Kidney epithelial cell (primary cell): ENCODE measurements around the gene ADTRP. TPM values are rescaled to one million over a fixed set of nuclear protein-coding genes. Genes with fewer than 3 reads are reported as not detected.

Experiments
- DNase-seq: peaks from one replicate; pipeline ENCODE4 v3.0.0-alpha.2; 2010; ENCODE audit warnings: low read depth
- H3K27me3 ChIP-seq: 2 replicates; pipeline ENCODE4 v1.6.0; 2011; ENCODE audit warnings: low read length; ENCODE audit not compliant: control insufficient read depth, insufficient read depth
- H3K36me3 ChIP-seq: 2 replicates; pipeline ENCODE4 v1.5.1; 2011; ENCODE audit warnings: low read length; ENCODE audit not compliant: control insufficient read depth, insufficient read depth
- H3K4me3 ChIP-seq: 2 replicates; pipeline ENCODE4 v1.5.1; 2011; ENCODE audit warnings: low read depth, mild to moderate bottlenecking, control low read depth, low read length
- total RNA-seq: library from RNA; depleted of rRNA; stranded (reverse); fragments of >200 nt; gene quantifications from 2 replicates; pipeline ENCODE4 v1.2.3, GENCODE V29; 2015
- TF ChIP-seq, protein P1 (sequence below): IDR thresholded peaks from 2 replicates; pipeline ENCODE4 v1.5.1; 2011; ENCODE audit warnings: mild to moderate bottlenecking, moderate library complexity, low read length, control low read depth, inconsistent platforms; ENCODE audit not compliant: insufficient read depth, poor library complexity, severe bottlenecking

Gene ADTRP
- total RNA-seq, 1 donor from 2014 or later = 4.6 TPM

DNA sequence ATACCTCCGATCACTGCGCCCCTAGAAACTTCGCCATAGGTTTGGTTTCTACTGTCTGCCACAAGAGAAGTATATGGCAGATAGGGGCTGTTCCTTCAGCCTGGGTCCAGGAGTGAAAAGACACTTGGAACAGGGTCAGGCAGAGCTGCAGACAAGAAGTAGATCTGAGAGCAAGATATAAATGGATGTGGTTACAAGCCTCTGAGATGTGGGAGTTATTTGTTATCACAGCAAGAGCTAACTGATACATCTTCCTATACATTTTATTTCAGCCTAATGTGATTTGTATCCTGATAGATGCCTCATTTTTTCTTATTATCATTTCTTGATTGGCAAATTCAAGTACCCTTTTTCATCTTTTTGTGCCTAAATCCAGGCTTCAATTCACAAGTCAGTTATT lies 40.9 kb upstream of the ADTRP start:
- no peak overlapping the region for H3K4me3 ChIP-seq
- H3K36me3 ChIP-seq = no peaks in the 10 kb centered on the region
- no peaks in the 10 kb centered on the region for H3K27me3 ChIP-seq
- TF ChIP-seq, protein P1, sequence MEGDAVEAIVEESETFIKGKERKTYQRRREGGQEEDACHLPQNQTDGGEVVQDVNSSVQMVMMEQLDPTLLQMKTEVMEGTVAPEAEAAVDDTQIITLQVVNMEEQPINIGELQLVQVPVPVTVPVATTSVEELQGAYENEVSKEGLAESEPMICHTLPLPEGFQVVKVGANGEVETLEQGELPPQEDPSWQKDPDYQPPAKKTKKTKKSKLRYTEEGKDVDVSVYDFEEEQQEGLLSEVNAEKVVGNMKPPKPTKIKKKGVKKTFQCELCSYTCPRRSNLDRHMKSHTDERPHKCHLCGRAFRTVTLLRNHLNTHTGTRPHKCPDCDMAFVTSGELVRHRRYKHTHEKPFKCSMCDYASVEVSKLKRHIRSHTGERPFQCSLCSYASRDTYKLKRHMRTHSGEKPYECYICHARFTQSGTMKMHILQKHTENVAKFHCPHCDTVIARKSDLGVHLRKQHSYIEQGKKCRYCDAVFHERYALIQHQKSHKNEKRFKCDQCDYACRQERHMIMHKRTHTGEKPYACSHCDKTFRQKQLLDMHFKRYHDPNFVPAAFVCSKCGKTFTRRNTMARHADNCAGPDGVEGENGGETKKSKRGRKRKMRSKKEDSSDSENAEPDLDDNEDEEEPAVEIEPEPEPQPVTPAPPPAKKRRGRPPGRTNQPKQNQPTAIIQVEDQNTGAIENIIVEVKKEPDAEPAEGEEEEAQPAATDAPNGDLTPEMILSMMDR = no peak
- no peak for DNase-seq

DNA sequence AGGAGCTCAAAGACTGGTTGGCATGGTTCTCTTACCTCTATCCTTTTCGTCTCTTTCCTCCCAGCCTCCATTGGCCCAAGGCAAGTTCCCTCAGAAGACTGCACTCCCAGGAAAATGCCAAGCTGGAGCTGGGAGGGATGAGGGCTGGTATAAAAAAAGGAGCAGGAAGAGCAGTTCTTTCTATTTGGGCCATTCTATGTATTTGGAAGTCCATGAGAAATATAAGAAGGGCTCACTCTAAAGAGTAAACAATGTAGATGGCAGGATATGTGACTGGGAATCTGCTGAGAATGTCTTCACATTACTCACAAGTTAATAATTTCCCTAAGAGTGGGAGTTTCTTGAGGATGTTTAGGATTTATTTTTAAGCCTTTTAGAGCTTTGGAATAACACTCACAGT lies 36.6 kb upstream of the ADTRP start:
- TF ChIP-seq, protein P1 = no peak
- H3K36me3 ChIP-seq = no peaks in the 10 kb centered on the region
- no peaks in the 10 kb centered on the region for H3K27me3 ChIP-seq
- H3K4me3 ChIP-seq = no peak overlapping the region
- peak; percentile 71 for DNase-seq

DNA sequence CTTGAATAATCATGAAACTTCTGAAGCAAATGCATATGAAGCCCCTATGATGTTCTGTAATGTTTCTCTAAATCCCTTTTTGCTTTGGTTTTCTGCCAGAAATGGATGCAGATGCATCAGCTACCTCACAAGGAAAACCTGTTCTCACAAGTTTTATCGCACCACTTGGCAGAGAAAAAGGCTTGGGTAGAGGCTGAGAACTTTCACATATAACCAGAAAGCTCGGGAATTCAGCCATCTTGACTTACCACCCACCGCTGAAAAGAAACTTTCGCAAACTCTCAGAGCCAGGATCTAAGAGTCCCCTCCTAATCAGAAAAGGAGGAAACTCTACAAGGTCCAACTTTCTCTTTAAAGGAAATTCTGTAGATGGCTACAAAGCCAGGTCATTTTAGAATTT lies 36.2 kb upstream of the ADTRP start:
- Histone ChIP-seq H3K36me3 (no peaks in the 10 kb centered on the region), H3K27me3 (no peaks in the 10 kb centered on the region), H3K4me3 (no peak overlapping the region)
- no peak for DNase-seq
- TF ChIP-seq, protein P1 = no peak

DNA sequence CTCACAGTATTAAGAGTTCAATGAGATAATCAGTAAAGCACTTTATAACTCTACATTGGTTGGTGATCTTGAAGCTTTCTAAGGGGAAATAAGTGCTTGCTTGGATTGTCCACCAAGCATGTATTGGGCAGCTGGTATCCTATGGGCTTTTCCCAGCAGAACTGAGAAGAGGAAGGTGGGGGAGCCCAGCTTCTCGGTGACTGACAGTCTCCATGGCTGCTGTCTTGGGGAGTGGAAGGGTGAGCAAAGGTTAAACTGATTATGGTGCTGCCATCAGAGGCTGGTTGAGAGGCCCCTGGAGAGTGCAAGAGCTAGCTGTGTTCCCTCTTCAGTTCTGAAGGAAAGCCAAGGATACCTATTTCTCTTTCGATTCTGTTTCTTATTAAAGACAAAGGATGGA lies 35.5 kb upstream of the ADTRP start:
- TF ChIP-seq, protein P1 = no peak

DNA sequence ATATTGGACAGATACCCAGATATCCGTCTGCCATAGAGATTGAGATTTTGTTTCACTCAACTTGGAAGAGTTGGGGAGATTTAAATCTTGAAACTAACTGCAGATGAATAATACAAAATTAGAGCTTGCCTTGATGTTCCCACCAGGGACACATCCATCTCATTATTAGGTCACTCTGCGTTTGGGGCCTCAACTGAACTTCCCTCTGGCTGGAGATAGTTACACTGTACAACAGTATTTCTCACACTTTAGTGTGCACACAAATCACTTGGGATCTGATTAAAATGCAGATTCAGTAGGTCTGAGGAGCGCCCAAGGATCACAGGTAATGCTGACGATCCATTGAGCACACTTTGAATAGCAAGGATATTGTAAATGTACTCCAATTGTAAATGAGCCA lies 35.0 kb upstream of the ADTRP start:
- TF ChIP-seq, protein P1 = no peak
- H3K4me3 ChIP-seq = no peak overlapping the region
- DNase-seq = no peak
- no peaks in the 10 kb centered on the region for H3K27me3 ChIP-seq
- no peaks in the 10 kb centered on the region for H3K36me3 ChIP-seq

More for the DNA sequence above, 35.5 kb upstream of the ADTRP start:
- H3K4me3 ChIP-seq = no peak overlapping the region
- no peaks in the 10 kb centered on the region for H3K27me3 ChIP-seq
- H3K36me3 ChIP-seq = no peaks in the 10 kb centered on the region
- no peak for DNase-seq

DNA sequence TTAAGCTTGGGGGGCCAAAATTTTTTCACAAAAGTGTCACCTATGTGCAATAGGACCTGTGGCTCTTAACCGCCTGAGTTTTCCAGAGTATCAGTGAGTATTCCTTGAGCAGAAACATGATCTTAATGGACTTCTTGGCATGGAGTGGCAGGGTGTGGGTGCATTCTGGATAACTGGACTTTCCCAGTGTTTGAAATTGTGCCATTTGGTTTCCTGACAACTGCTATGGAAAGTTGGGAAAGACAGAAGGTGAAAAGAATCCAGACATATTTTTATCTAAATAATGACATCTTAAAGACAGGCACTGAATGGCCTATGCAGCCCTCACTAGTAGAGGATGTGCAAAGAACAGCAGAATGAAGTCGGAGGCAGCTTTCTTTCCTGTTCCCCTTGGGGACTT lies 34.3 kb upstream of the ADTRP start:
- Histone ChIP-seq H3K27me3 (no peaks in the 10 kb centered on the region), H3K4me3 (no peak overlapping the region), H3K36me3 (no peaks in the 10 kb centered on the region)
- TF ChIP-seq, protein P1 = no peak
- no peak for DNase-seq
